Measurements from ENCODE around the gene BDH1.

DNA sequence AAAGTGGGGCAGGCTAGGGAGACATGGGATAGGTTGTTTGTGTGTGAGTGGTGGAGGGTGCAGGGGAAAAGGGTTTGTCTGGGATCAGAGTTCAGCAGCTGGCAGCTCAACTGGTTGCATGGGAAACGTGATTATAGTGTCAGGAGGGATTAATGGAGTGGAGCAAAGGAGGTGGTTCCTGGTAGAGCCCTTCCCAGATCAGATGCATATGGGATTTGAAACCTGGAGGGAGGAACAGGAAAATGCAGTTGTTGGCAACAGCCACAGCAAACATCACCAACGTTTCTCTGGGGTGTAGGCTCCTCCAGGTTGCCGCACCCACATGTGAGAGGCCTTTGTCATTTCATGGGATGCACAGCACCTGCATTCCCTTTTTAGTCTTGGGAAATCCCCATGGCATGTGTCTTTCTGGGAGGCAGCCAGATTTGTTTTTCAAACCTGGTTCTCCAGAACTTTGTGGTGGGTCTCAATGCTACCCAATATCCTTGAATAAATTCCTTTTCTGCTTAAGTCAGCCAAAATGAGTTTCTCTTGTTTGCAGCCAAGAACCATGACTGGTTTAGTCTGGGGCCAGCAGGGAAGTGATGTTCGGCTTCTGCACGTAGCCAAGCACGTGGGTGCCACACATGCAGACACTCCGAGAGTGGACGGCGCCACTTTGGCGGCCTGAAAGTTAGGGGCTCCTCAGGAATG, 61.3 kb downstream of the BDH1 start:
- TF ChIP-seq, protein P1, sequence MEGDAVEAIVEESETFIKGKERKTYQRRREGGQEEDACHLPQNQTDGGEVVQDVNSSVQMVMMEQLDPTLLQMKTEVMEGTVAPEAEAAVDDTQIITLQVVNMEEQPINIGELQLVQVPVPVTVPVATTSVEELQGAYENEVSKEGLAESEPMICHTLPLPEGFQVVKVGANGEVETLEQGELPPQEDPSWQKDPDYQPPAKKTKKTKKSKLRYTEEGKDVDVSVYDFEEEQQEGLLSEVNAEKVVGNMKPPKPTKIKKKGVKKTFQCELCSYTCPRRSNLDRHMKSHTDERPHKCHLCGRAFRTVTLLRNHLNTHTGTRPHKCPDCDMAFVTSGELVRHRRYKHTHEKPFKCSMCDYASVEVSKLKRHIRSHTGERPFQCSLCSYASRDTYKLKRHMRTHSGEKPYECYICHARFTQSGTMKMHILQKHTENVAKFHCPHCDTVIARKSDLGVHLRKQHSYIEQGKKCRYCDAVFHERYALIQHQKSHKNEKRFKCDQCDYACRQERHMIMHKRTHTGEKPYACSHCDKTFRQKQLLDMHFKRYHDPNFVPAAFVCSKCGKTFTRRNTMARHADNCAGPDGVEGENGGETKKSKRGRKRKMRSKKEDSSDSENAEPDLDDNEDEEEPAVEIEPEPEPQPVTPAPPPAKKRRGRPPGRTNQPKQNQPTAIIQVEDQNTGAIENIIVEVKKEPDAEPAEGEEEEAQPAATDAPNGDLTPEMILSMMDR (IDR thresholded peaks at IDR 0.05; ENCODE audit: insufficient read depth, low read length, poor library complexity, severe bottlenecking) = no peak
- TF ChIP-seq EZH2phosphoT487 (conservative IDR thresholded peaks at IDR 0.05; ENCODE audit: low read length) = no peak

All from SU-DHL-6 (cell line).